HepG2 (cell line): Measurements from ENCODE around the gene ZNRD2. TPM values are rescaled to one million over a fixed set of nuclear protein-coding genes. Genes with fewer than 3 reads are reported as not detected.

ENCODE experiments used
- GABPB1 ChIP-seq: IDR thresholded peaks from 2 replicates; pipeline ENCODE4 v1.6.1; 2016; ENCODE audit warnings: mild to moderate bottlenecking, missing genetic modification reagents, moderate library complexity, missing compliant biosample characterization
- HMGXB4 ChIP-seq, 2 experiments: sonication (generic) in 1 of 2; formaldehyde crosslinking in 1 of 2; IDR thresholded peaks; 2 replicates each; pipeline versions ENCODE4 v1.4.0 to v1.6.1; 2018 to 2020; ENCODE audit warnings: missing genetic modification reagents in 2 of 2, borderline replicate concordance in 1 of 2, low read depth in 1 of 2, mild to moderate bottlenecking in 1 of 2, missing biosample characterization in 1 of 2
- HNF4G ChIP-seq, 2 experiments: sonication (generic) in 1 of 2; formaldehyde crosslinking in 1 of 2; IDR thresholded peaks; 2 replicates each; pipeline versions ENCODE4 v1.4.0 to v1.6.1; 2011 to 2020; ENCODE audit warnings: borderline replicate concordance in 2 of 2, low read depth in 2 of 2, mild to moderate bottlenecking in 2 of 2, low read length in 1 of 2, missing genetic modification reagents in 1 of 2, moderate library complexity in 1 of 2
- REXO4 ChIP-seq: sonication (generic); formaldehyde crosslinking; IDR thresholded peaks from 2 replicates; pipeline ENCODE4 v1.8.0; 2022; ENCODE audit warnings: missing genetic modification reagents, mild to moderate bottlenecking, borderline replicate concordance
- SMARCE1 ChIP-seq: fragments of 450-650 bp; IDR thresholded peaks from 2 replicates; pipeline ENCODE4 v1.6.1; 2017; ENCODE audit warnings: borderline replicate concordance
- SRSF1 ChIP-seq: fragments of 200-400 bp; formaldehyde crosslinking; optimal IDR thresholded peaks from 2 replicates; pipeline ENCODE3; 2017; ENCODE audit warnings: mild to moderate bottlenecking, low read depth, low read length, moderate library complexity
- ZFP91 ChIP-seq: sonication (generic); formaldehyde crosslinking; IDR thresholded peaks from 2 replicates; pipeline ENCODE4 v1.9.0; 2022; ENCODE audit warnings: missing genetic modification reagents, mild to moderate bottlenecking, borderline replicate concordance
- ZGPAT ChIP-seq: IDR thresholded peaks from 2 replicates; pipeline ENCODE4 v1.6.1; 2016; ENCODE audit warnings: mild to moderate bottlenecking
- ZNF407 ChIP-seq: sonication (generic); formaldehyde crosslinking; IDR thresholded peaks from one replicate; pipeline ENCODE4 v1.5.1; 2020; ENCODE audit warnings: mild to moderate bottlenecking, missing genetic modification reagents; ENCODE audit errors: not compliant biosample characterization
- ZNF512B ChIP-seq: sonication (generic); formaldehyde crosslinking; IDR thresholded peaks from 2 replicates; pipeline ENCODE4 v1.5.1; 2020; ENCODE audit warnings: missing genetic modification reagents, mild to moderate bottlenecking, borderline replicate concordance
- ZNF570 ChIP-seq: sonication (generic); formaldehyde crosslinking; IDR thresholded peaks from 2 replicates; pipeline ENCODE4 v1.4.0; 2020; ENCODE audit warnings: mild to moderate bottlenecking, missing genetic modification reagents, borderline replicate concordance
- polyA plus RNA-seq, 8 experiments: library from polyadenylated mRNA; depleted of rRNA in 3 of 8; stranded (reverse) in 7 of 8; unstranded in 1 of 8; fragments of >200 nt; fragmentation: Illumina TruSeq in 4 of 8; extraction: Trizol in 4 of 8; gene quantifications; 2 replicates each; pipeline versions ENCODE4 v1.2.1 to v1.2.3, GENCODE V29; 2011 to 2016; ENCODE audit warnings: low read depth in 4 of 8, missing spikeins in 1 of 8, mixed read lengths in 1 of 8; ENCODE audit not compliant: insufficient read depth in 1 of 8
- total RNA-seq, 5 experiments: library from RNA; depleted of rRNA; stranded (reverse); fragments of >200 nt; fragmentation: Illumina TruSeq; extraction: Trizol; gene quantifications; 2 replicates each; pipeline ENCODE4 v1.2.3, GENCODE V29; 2016; ENCODE audit warnings: low read depth in 1 of 5

ZNRD2 gene
- total and polyA plus RNA-seq, 2 of the 13 experiments (the other 11 are each of a cell fraction or from before 2014, with no cell fraction given), result 29.2 to 34.0 TPM

GRCh38 chr11:65616575-65617001 lies 46.3 kb downstream of the ZNRD2 start (continued):
- TF ChIP-seq HMGXB4 (CRISPR knock-in tag; IDR thresholded peaks at IDR 0.05; ENCODE audit: borderline replicate concordance in 1 of 2, low read depth in 1 of 2), result no peak
- TF ChIP-seq GABPB1 (CRISPR knock-in tag), result no peak; the same call in 1 of the 2 replicates
- TF ChIP-seq ZNF570 (CRISPR knock-in tag), result no peak
- no peak for TF ChIP-seq SMARCE1
- TF ChIP-seq SRSF1, result no peak
- 0 out of 2 replicates have a peak, but pooled peaks have one; percentile 19 for TF ChIP-seq ZFP91 (CRISPR knock-in tag)
- TF ChIP-seq REXO4 (CRISPR knock-in tag), result no peak
- peak; percentile 28 for TF ChIP-seq ZNF407 (CRISPR knock-in tag)
- TF ChIP-seq ZNF512B (CRISPR knock-in tag), result no peak
- TF ChIP-seq HNF4G (IDR thresholded peaks at IDR 0.05; ENCODE audit: borderline replicate concordance, low read depth, low read length), result peak; percentile 68
- TF ChIP-seq HNF4G (CRISPR knock-in tag; IDR thresholded peaks at IDR 0.05; ENCODE audit: borderline replicate concordance, low read depth), result 0 out of 2 replicates have a peak, but pooled peaks have one; percentile 68
- TF ChIP-seq ZGPAT (CRISPR knock-in tag), result peak; percentile 6; the same call in 1 of the 2 replicates
